Inflammatory macrophage (primary cell): ENCODE data around the gene FKBP10.
"Not testable (repeated sequence)": the region's sequence is repeated elsewhere in the genome, so short reads cannot be mapped to it uniquely, and the experiment has no call there.

ENCODE experiments used
- DNase-seq, 2 donors: peaks; one replicate each; pipeline ENCODE4 v3.0.0-alpha.2; 2020 to 2022

The FKBP10 gene

GRCh38 chr17:41811549-41812380, 1.0 kb upstream of the FKBP10 start, which contains the start of gene P3H4:
TSS of gene P3H4 (minus strand) at chr17:41811949. CDS start at chr17:41811915, 34 bp downstream.
- DNase-seq = peak; percentile 37 to 67

GRCh38 chr17:41813152-41813680, 412 bp downstream of the FKBP10 start:
- DNase-seq = no peak

- DNase-seq = no peak
Measured at GRCh38 chr17:41813699-41814124, 908 bp downstream of the FKBP10 start.

GRCh38 chr17:41814195-41814594, 1.4 kb downstream of the FKBP10 start:
- no peak for DNase-seq

- DNase-seq = no peak
Measured at GRCh38 chr17:41816637-41817320, 4.0 kb downstream of the FKBP10 start.

- no peak for DNase-seq
Measured at GRCh38 chr17:41818024-41818423, 5.2 kb downstream of the FKBP10 start.

GRCh38 chr17:41821776-41822175, 9.0 kb downstream of the FKBP10 start:
- DNase-seq = no peak

- no peak for DNase-seq
Measured at GRCh38 chr17:41822216-41823140, 9.7 kb downstream of the FKBP10 start.

- no peak for DNase-seq
Measured at GRCh38 chr17:41823141-41823524, 10.3 kb downstream of the FKBP10 start.

- no peak for DNase-seq
Measured at GRCh38 chr17:41823580-41823979, 10.8 kb downstream of the FKBP10 start.

- no peak for DNase-seq
Measured at GRCh38 chr17:41824086-41824485, 11.3 kb downstream of the FKBP10 start.

GRCh38 chr17:41825175-41825845, 12.5 kb downstream of the FKBP10 start:
- no peak for DNase-seq

- not testable (repeated sequence) for DNase-seq
Measured at GRCh38 chr17:41829961-41830360, 17.2 kb downstream of the FKBP10 start.

GRCh38 chr17:41835214-41835799, 22.5 kb downstream of the FKBP10 start:
- DNase-seq = peak; percentile 24 to 40

GRCh38 chr17:41835800-41836549, 23.2 kb downstream of the FKBP10 start, which contains the start of gene NT5C3B:
TSS of gene NT5C3B (minus strand) at chr17:41836232. CDS start at chr17:41836193, 39 bp downstream.
- DNase-seq = peak in 1 of 2 donors; percentile 10

- no peak for DNase-seq
Measured at GRCh38 chr17:41836550-41837196, 23.9 kb downstream of the FKBP10 start.

GRCh38 chr17:41837761-41838538, 25.1 kb downstream of the FKBP10 start, which contains the start of gene KLHL10:
TSS of gene KLHL10 (plus strand) at chr17:41837825. CDS start at chr17:41837933, 108 bp downstream.
- no peak for DNase-seq

GRCh38 chr17:41839448-41839847, 26.6 kb downstream of the FKBP10 start:
- DNase-seq = not testable (repeated sequence)

- DNase-seq = not testable (repeated sequence)
Measured at GRCh38 chr17:41840781-41841180, 28.0 kb downstream of the FKBP10 start.
